B cell (primary cell): Measurements from ENCODE around the gene RIMKLB.

Experiments used
- EZH2 ChIP-seq: IDR thresholded peaks from 2 replicates; pipeline ENCODE4 v1.6.1; 2012; ENCODE audit warnings: borderline replicate concordance, low read depth, mild to moderate bottlenecking, moderate library complexity, low read length; ENCODE audit not compliant: insufficient read depth, poor library complexity, severe bottlenecking
- TF ChIP-seq, protein P1 (sequence below): fragments of 200-600 bp; IDR thresholded peaks from one replicate; pipeline ENCODE4 v1.8.0; 2022; ENCODE audit warnings: antibody characterized with exemption, mild to moderate bottlenecking

DNA sequence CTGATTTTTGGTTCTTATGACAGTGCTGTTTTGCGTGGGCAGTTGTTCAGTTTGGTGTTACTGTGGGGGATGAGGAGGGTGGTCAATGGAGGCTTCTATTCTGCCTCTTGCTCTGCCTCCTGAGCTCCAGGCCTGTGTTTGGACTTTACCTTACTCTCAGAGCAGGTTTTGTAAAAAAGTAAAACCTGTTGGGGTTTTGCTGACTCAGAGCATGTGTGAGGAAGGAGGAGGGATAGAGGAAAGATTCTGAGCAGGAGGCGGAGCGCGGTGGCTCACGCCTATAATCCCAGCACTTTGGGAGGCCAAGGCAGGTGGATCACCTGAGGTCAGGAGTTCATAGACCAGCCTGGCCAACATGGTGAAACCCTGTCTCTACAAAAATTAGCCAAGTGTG is 131.3 kb downstream of the RIMKLB start:
- TF ChIP-seq, protein P1, sequence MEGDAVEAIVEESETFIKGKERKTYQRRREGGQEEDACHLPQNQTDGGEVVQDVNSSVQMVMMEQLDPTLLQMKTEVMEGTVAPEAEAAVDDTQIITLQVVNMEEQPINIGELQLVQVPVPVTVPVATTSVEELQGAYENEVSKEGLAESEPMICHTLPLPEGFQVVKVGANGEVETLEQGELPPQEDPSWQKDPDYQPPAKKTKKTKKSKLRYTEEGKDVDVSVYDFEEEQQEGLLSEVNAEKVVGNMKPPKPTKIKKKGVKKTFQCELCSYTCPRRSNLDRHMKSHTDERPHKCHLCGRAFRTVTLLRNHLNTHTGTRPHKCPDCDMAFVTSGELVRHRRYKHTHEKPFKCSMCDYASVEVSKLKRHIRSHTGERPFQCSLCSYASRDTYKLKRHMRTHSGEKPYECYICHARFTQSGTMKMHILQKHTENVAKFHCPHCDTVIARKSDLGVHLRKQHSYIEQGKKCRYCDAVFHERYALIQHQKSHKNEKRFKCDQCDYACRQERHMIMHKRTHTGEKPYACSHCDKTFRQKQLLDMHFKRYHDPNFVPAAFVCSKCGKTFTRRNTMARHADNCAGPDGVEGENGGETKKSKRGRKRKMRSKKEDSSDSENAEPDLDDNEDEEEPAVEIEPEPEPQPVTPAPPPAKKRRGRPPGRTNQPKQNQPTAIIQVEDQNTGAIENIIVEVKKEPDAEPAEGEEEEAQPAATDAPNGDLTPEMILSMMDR = no peak
- TF ChIP-seq EZH2 = no peak
